GM18873 (cell line): ENCODE data around the gene SARM1.

ENCODE experiments used
- ATAC-seq: cut with Tn5 transposase; IDR thresholded peaks from one replicate; pipeline ENCODE4 v1.9.1; 2021; ENCODE audit warnings: mild to moderate bottlenecking, moderate library complexity, moderate number of reproducible peaks; ENCODE audit not compliant: unreplicated experiment, low FRiP score

The SARM1 gene

GRCh38 chr17:28391401-28391800 is 19.9 kb downstream of the SARM1 start:
- ATAC-seq = no peak

GRCh38 chr17:28392491-28392890 is 21.0 kb downstream of the SARM1 start:
- no peak for ATAC-seq

- ATAC-seq = no peak
Observed at GRCh38 chr17:28394337-28395116, 23.0 kb downstream of the SARM1 start.

- no peak for ATAC-seq
Observed at GRCh38 chr17:28395426-28395825, 23.9 kb downstream of the SARM1 start.

GRCh38 chr17:28395968-28396367 is 24.5 kb downstream of the SARM1 start:
- ATAC-seq = no peak

- ATAC-seq = no peak
Observed at GRCh38 chr17:28396635-28397239, 25.2 kb downstream of the SARM1 start.

GRCh38 chr17:28397275-28397674 is 25.8 kb downstream of the SARM1 start:
- no peak for ATAC-seq

- no peak for ATAC-seq
Observed at GRCh38 chr17:28397687-28398279, 26.3 kb downstream of the SARM1 start.

GRCh38 chr17:28398280-28398981 is 26.9 kb downstream of the SARM1 start:
- no peak for ATAC-seq

- ATAC-seq = no peak
Observed at GRCh38 chr17:28399808-28400207, 28.3 kb downstream of the SARM1 start.

GRCh38 chr17:28402224-28402630 is 30.7 kb downstream of the SARM1 start:
- no peak for ATAC-seq

GRCh38 chr17:28402844-28403243 is 31.4 kb downstream of the SARM1 start:
- ATAC-seq = no peak

GRCh38 chr17:28404007-28404406 is 32.5 kb downstream of the SARM1 start:
- no peak for ATAC-seq

- no peak for ATAC-seq
Observed at GRCh38 chr17:28404461-28404811, 32.9 kb downstream of the SARM1 start.

- no peak for ATAC-seq
Observed at GRCh38 chr17:28404812-28405570, 33.5 kb downstream of the SARM1 start.

- ATAC-seq = no peak
Observed at GRCh38 chr17:28405632-28406472, 34.4 kb downstream of the SARM1 start, which contains the start of gene SLC46A1. Gene SLC46A1 (minus strand): TSS chr17:28406212. CDS start chr17:28406114, 98 bp downstream.

- no peak for ATAC-seq
Observed at GRCh38 chr17:28406473-28406814, 35.0 kb downstream of the SARM1 start.

- no peak for ATAC-seq
Observed at GRCh38 chr17:28407130-28407973, 35.9 kb downstream of the SARM1 start.

- ATAC-seq = no peak
Observed at GRCh38 chr17:28407974-28408306, 36.4 kb downstream of the SARM1 start.
